Transverse colon (tissue), 4 donors: ENCODE data around the gene TGFBR3L. TPM values are rescaled to one million over a fixed set of nuclear protein-coding genes. Genes with fewer than 3 reads are reported as not detected.
A peak's percentile ranks its signal among the peaks of the same experiment; 100 is the strongest.

Source experiments
- DNase-seq: peaks from one replicate; pipeline ENCODE4 v3.0.0-alpha.2; 2019
- H3K27ac ChIP-seq, 4 donors: fragments of 200-600 bp; sonication (generic); 2 replicates each; pipeline ENCODE4 v1.5.1; 2016 to 2018; ENCODE audit warnings: inconsistent platforms in 4 of 4
- H3K27me3 ChIP-seq: fragments of 200-600 bp; sonication (generic); 2 replicates; pipeline ENCODE4 v1.5.1; 2017; ENCODE audit warnings: inconsistent platforms
- H3K36me3 ChIP-seq, 4 donors: fragments of 200-600 bp; sonication (generic); 2 replicates each; pipeline ENCODE4 v1.5.1; 2017 to 2019; ENCODE audit warnings: inconsistent platforms in 4 of 4
- H3K4me1 ChIP-seq, 4 donors: fragments of 200-600 bp; sonication (generic); 2 replicates each; pipeline ENCODE4 v1.5.1; 2017 to 2020; ENCODE audit warnings: inconsistent platforms in 4 of 4
- H3K4me3 ChIP-seq, 4 donors: fragments of 200-600 bp; sonication (generic); 1 replicate in 1 of 4; 2 replicates in 3 of 4; pipeline versions ENCODE4 v1.5.1 to v1.6.1; 2017 to 2019; ENCODE audit warnings: inconsistent platforms in 4 of 4
- H3K9me3 ChIP-seq, 2 donors: fragments of 200-600 bp; sonication (generic); 2 replicates each; pipeline ENCODE4 v1.5.1; 2017 to 2019; ENCODE audit warnings: inconsistent platforms in 2 of 2
- CTCF ChIP-seq, 5 experiments: fragments of 200-600 bp in 3 of 5; fragments of 450-650 bp in 2 of 5; sonication (generic) in 3 of 5; IDR thresholded peaks; 1 replicate in 2 of 5; 2 replicates in 3 of 5; pipeline ENCODE4 v1.5.1; 2016 to 2017; ENCODE audit warnings: antibody characterized with exemption in 5 of 5, inconsistent platforms in 3 of 5, mild to moderate bottlenecking in 2 of 5, moderate library complexity in 1 of 5
- EP300 ChIP-seq: sonication (generic); formaldehyde crosslinking; IDR thresholded peaks from one replicate; pipeline ENCODE4 v1.6.1; 2017; ENCODE audit warnings: antibody characterized with exemption, low read depth
- POLR2A ChIP-seq: fragments of 450-650 bp; IDR thresholded peaks from one replicate; pipeline ENCODE4 v1.6.1; 2016; ENCODE audit warnings: antibody characterized with exemption, mild to moderate bottlenecking, moderate library complexity
- POLR2AphosphoS5 ChIP-seq, 3 donors: sonication (generic); formaldehyde crosslinking; IDR thresholded peaks; one replicate each; pipeline ENCODE4 v1.6.1; 2016; ENCODE audit warnings: antibody characterized with exemption in 3 of 3
- WGBS, 2 donors: methylation state at CpG; one replicate each; pipeline ENCODE4 v1.1.5; 2018; ENCODE audit warnings: low coverage in 1 of 2; 5-methylcytosine and 5-hydroxymethylcytosine counted together
- in situ Hi-C, 4 donors: fragments of 200-750 bp; cut with MboI; loops; one replicate each; pipeline versions ENCODE4 v1.15.0 to v1.15.1; 2017; ENCODE audit warnings: low sequenced_read_pairs in 3 of 4, low pct_ligation_motif_present in 1 of 4, low pct_unique_long_range_greater_than_20kb in 1 of 4
- intact Hi-C: fragments of 100-400 bp; cut with DNase I; formaldehyde crosslinking; loops from one replicate; pipeline ENCODE4 v1.15.1; 2023; ENCODE audit warnings: low total_unique reads
- total RNA-seq, 4 donors: library from RNA; depleted of rRNA; stranded (reverse); fragments of >200 nt; gene quantifications; one replicate each; pipeline ENCODE4 v1.1.0, GENCODE V29; 2016

Gene TGFBR3L
- total RNA-seq, 4 donors from 2014 or later = 1.4 TPM; not detected in 3

DNA sequence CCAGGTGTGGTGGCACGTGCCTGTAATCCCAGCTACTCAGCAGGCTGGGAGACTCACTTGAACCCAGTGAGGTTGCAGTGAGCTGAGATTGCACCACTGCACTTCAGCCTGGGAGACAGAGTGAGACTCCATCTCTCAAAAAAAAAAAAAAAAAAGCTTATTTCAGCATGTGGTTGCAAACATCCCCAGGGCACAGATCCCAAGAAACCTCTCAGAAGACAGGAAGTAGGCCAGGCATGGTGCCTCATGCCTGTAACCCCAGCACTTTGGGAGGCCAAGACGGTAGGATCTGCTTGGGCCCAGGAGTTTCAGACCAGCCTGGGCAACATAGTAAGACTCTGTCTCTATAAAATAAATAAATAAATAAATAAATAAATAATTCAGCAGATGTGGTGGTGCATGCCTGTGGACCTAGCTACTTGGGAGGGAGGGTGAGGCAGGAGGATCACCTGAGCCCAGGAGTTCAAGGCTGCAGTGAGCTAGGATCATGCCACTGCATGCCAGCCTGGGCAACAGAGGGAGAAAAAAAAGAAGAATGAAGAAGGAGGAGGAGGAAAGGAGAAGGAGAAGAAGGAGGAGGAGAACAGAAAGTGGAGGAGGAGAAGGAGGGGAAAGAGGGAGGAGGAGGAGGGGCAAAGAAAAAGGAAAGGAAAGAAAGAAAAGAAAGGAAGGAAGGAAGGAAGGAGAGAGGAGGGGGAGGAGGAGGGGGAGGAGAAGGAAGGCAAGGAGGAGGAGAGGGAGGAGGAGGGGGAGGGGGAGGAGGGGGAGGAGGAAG is 30.6 kb upstream of the TGFBR3L start:
- WGBS, 2 donors = 81% methylated on average over 2 of the region's 2 CpGs; no CpG with 5 or more reads in 1 of the 2 donors

DNA sequence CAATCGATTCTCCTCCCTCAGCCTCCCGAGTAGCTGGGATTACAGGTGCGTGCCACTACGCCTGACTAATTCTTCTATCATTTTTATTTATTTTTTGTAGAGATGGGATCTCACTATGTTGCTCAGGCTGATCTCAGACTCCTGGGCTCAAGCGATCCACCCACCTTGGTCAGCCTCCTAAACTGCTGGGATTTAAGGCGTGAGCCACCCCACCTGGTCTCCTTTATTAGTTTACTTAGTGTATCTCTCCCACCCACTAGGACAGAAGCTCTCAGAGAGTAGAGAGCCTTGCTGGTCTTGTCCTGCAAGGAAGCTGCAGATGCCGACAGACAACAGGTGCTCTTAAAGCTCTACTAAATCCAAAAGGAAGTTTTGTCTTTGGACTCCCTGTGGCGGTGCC is 28.8 kb upstream of the TGFBR3L start:
- H3K4me1 ChIP-seq = peaks cover 0 to 11% (median 9%) of the 10 kb centered on the region in 4 donors
- WGBS, 2 donors = 61 to 74% methylated on average over 5 to 8 of the region's 8 CpGs

More for the DNA sequence above, 30.6 kb upstream of the TGFBR3L start:
- peaks cover 0 to 10% (median 9%) of the 10 kb centered on the region in 4 donors for H3K4me1 ChIP-seq
- H3K27me3 ChIP-seq = peaks cover 35% of the 10 kb centered on the region
- in situ Hi-C loops (no loop called here), intact Hi-C loops (no loop called here)
- no peaks in the 10 kb centered on the region for H3K36me3 ChIP-seq
- no peak overlapping the region for H3K4me3 ChIP-seq
- DNase-seq = no peak
- TF ChIP-seq POLR2AphosphoS5 (IDR thresholded peaks at IDR 0.05) (no peak), POLR2A (no peak), EP300 (no peak), CTCF (IDR thresholded peaks at IDR 0.05) (no peak)
- no peaks in the 10 kb centered on the region for H3K9me3 ChIP-seq
- H3K27ac ChIP-seq = no peak overlapping the region

DNA sequence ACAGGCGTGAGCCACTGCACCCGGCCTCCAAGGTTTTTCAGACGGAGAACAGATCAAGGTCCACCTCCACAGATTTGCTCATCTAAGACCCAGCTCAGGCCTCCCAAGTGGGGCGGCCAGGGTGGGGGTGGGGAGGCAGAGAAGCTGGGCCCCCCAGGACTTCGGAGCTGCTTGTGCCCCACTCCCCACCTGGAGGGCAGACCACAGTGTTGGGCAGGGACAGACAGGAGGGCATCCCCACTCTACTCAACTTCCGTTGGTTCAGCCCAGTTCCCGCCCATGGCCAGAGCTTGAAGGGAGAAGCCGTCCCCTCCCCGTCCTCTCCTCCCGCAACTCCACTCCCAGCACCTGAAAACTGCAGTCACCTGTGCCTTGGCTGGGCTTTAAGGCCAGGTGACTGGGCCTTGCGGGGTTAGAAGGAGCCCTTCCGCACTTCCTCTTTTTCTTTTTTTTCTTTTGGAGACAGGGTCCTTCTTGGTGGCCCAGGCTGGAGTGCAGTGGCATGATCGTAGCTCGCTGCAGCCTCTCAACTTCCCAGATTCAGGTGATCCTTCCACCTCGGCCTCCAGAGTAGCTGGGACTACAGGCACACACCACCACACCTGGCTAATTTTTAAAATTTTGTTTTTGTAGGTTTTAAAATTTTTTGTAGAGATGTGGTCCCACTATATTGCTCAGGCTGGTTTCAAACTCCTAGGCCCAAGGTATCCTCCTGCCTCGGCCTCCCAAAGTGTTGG is 27.1 kb upstream of the TGFBR3L start:
- WGBS, 2 donors = 60 to 77% methylated on average over 6 to 14 of the region's 16 CpGs
- in situ Hi-C loops = no loop called here
- intact Hi-C loops = no loop called here

More for the DNA sequence above, 28.8 kb upstream of the TGFBR3L start:
- H3K4me3 ChIP-seq = no peak overlapping the region
- no peaks in the 10 kb centered on the region for H3K9me3 ChIP-seq
- no peak for TF ChIP-seq POLR2A
- TF ChIP-seq POLR2AphosphoS5 (IDR thresholded peaks at IDR 0.05) = no peak
- no peak for TF ChIP-seq CTCF (IDR thresholded peaks at IDR 0.05)
- TF ChIP-seq EP300 = no peak
- no peak overlapping the region for H3K27ac ChIP-seq
- peaks cover 44% of the 10 kb centered on the region for H3K27me3 ChIP-seq
- DNase-seq = no peak
- in situ Hi-C loops = no loop called here
- no peaks in the 10 kb centered on the region for H3K36me3 ChIP-seq
- intact Hi-C loops = no loop called here

More for the DNA sequence above, 27.1 kb upstream of the TGFBR3L start:
- H3K4me1 ChIP-seq = peaks cover 0 to 11% (median 9%) of the 10 kb centered on the region in 4 donors
- no peak overlapping the region for H3K27ac ChIP-seq
- peak; percentile 5 for DNase-seq
- H3K9me3 ChIP-seq = no peaks in the 10 kb centered on the region
- TF ChIP-seq CTCF (IDR thresholded peaks at IDR 0.05) = no peak
- TF ChIP-seq EP300 = no peak
- TF ChIP-seq POLR2AphosphoS5 (IDR thresholded peaks at IDR 0.05) = no peak
- no peak for TF ChIP-seq POLR2A
- H3K4me3 ChIP-seq = no peak overlapping the region
- no peaks in the 10 kb centered on the region for H3K36me3 ChIP-seq
- H3K27me3 ChIP-seq = peaks cover 38% of the 10 kb centered on the region
